Ectodermal cell (in vitro differentiated cells): ENCODE data around the gene CCR7.

Experiments
- H3K27ac ChIP-seq: 2 replicates; pipeline ENCODE4 v1.7.0; 2013; ENCODE audit warnings: mild to moderate bottlenecking, low read depth, low read length; ENCODE audit not compliant: insufficient read depth, poor library complexity, severe bottlenecking
- H3K27me3 ChIP-seq: 2 replicates; pipeline ENCODE4 v1.7.0; 2013; ENCODE audit warnings: mild to moderate bottlenecking, low read length; ENCODE audit not compliant: insufficient read depth, control insufficient read depth, poor library complexity, severe bottlenecking
- H3K36me3 ChIP-seq: one replicate; pipeline ENCODE4 v1.7.0; 2013; ENCODE audit warnings: low read length; ENCODE audit not compliant: control insufficient read depth, insufficient read depth
- H3K4me1 ChIP-seq: one replicate; pipeline ENCODE4 v1.7.0; 2013; ENCODE audit warnings: low read length; ENCODE audit not compliant: control insufficient read depth, insufficient read depth
- H3K4me3 ChIP-seq: 2 replicates; pipeline ENCODE4 v1.7.0; 2013; ENCODE audit warnings: low read depth, low read length, control low read depth; ENCODE audit not compliant: insufficient read depth
- H3K9me3 ChIP-seq: 2 replicates; pipeline ENCODE4 v1.7.0; 2013; ENCODE audit warnings: mild to moderate bottlenecking, low read length, moderate library complexity; ENCODE audit not compliant: control insufficient read depth
- WGBS, 2 experiments: methylation state at CpG; one replicate each; pipeline ENCODE4 v1.1.7; 2013; ENCODE audit warnings: missing lambda C conversion rate in 2 of 2; 5-methylcytosine and 5-hydroxymethylcytosine counted together

CCR7 gene

DNA sequence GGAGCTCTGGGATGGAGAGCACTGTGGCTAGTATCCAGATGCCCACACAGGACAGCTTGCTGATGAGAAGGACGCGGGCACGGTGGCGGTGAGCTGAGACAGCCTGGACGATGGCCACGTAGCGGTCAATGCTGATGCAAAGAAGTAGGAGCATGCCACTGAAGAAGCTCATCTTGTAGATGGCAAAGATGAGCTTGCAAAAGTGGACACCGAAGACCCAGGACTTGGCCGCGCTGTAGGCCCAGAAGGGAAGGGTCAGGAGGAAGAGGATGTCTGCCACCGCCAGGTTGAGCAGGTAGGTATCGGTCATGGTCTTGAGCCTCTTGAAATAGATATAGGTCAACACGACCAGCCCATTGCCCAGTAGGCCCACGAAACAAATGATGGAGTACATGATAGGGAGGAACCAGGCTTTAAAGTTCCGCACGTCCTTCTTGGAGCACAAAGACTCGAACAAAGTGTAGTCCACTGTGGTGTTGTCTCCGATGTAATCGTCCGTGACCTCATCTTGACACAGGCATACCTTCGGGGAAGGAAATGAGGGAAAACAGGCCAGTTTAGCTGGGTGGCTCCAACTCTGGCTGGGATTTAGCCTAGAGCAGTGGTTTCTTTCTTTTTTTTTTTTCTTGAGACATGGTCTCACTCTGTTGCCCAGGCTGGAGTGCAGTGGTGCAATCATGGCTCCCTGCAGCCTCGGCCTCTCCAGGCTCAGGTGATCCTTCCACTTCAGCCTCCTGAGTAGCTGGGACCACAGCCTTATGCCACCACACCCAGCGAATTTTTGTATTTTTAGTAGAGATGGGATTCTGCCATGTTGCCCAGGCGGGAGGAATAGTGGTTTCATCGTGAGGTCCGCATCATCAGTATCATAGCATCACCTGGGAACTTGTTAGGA is 9.7 kb downstream of the CCR7 start:
- no peak overlapping the region for H3K27ac ChIP-seq
- H3K4me1 ChIP-seq, result peaks cover 16% of the 10 kb centered on the region
- H3K4me3 ChIP-seq, result no peak overlapping the region
- H3K9me3 ChIP-seq, result no peaks in the 10 kb centered on the region
- no peaks in the 10 kb centered on the region for H3K27me3 ChIP-seq
- WGBS, 2 experiments, result 96% methylated on average over 26 of the region's 26 CpGs
- H3K36me3 ChIP-seq, result no peaks in the 10 kb centered on the region

DNA sequence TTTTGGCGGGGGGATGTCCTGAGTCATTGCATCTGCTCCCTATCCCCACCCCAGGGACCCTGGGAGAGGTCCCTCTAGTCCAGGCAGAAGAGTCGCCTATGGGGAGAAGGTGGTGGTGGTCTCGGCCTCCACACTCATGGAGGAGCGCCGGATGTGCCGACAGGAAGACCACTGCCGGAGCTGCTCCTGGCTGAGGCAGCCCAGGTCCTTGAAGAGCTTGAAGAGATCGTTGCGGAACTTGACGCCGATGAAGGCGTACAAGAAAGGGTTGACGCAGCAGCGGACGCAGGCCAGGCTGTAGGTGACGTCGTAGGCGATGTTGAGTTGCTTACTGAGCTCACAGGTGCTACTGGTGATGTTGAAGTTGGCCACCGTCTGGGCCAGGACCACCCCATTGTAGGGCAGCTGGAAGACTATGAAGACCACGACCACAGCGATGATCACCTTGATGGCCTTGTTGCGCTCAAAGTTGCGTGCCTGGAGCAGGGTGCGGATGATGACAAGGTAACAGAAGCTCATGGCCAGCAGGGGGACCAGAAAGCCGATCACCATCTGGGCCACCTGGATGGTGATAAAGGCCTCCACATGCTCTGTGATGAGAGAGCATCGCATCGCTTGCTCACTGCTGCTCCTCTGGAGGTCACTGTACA is 10.5 kb downstream of the CCR7 start:
- H3K27me3 ChIP-seq, result no peaks in the 10 kb centered on the region
- no peak overlapping the region for H3K27ac ChIP-seq
- H3K36me3 ChIP-seq, result no peaks in the 10 kb centered on the region
- peaks cover 12% of the 10 kb centered on the region for H3K4me1 ChIP-seq
- H3K4me3 ChIP-seq, result no peak overlapping the region
- H3K9me3 ChIP-seq, result no peaks in the 10 kb centered on the region
- 96 to 97% methylated on average over 27 of the region's 27 CpGs for WGBS, 2 experiments

DNA sequence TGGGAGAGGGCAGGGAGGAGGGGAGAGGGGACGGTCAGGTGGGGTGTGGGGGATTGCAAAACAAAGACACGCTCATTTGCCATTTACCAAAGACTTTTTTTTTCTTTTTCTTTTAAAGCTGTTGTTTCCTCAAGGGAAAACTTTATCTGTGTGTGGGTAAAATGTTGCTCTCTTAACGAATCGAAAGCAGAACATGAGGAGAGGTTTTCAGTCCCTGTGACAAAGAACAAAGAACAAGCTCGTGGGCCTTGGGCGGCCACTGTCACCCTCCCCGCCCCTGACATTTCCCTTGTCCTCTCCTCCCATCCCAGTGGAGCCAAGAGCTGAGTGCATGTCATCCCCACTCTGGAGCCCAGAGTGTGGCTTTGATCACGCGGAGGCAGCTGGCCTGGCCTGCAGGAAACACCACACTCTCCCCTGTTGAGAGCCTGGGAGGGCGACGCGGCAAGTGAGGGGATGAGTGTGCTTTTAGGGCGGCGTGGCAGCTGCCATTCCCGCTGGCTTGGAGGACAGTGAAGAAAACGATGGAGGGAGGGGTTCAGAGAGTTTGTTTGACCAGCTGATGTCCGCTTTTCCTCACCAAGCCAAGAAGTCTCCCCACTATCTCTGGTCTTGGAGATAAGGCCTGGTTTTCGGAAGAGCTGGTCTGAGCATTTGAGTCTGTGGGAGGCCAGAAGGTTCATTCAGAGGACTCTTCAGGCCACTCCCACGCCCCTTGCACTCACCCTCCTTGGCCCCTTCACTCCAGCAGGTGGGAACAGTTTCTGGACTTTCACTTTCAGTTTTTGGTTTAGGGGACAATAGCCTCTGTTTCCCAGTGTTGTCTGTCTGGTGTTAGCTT is 11.4 kb downstream of the CCR7 start:
- H3K36me3 ChIP-seq, result no peaks in the 10 kb centered on the region
- H3K27ac ChIP-seq, result no peak overlapping the region
- H3K9me3 ChIP-seq, result no peaks in the 10 kb centered on the region
- H3K4me1 ChIP-seq, result peaks cover 9% of the 10 kb centered on the region
- H3K27me3 ChIP-seq, result no peaks in the 10 kb centered on the region
- WGBS, 2 experiments, result 80 to 82% methylated on average over 19 of the region's 19 CpGs
- H3K4me3 ChIP-seq, result no peak overlapping the region

DNA sequence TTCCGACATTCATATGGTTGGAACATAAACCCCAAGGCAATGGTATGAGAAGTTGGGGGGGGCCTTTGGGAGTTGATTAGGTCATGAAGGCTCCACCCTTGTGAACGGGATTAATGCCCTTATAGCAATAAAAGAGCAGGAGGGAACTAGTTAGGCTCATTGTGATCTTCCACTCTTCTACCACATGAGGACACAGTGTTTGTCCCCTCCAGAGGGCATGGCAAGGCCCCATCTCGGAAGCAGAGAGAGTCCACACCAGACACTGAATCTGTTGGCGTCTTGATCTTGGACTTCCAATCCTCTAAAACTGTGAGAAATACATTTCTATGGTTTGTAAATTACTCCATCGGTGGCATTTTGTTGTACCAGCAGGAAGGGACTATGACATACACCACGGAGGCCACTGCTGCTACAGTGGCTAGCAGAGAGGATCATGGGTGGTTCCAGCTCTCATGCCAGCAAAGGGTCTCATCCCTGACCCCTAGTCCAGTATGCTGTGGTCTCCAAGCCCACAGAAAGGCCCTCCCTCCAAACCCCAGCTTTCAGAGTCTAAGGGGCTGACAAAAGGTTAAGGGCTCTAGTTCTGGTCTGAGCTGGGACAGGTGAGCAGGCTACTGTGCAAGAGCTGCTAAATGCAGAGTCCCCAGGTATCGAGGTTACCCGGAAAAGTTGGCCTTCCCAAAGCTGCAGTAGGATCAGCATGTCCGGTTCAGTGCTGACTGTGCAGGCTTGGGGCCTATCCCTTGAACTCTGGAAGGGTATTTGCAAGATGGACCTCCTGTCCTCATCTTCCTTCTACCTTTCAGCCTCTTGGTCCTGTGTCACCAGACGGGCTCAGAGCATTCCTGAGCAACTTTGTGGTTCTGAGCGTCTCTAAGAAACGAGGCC is 12.2 kb downstream of the CCR7 start:
- Histone ChIP-seq H3K36me3 (no peaks in the 10 kb centered on the region), H3K9me3 (no peaks in the 10 kb centered on the region), H3K27ac (no peak overlapping the region), H3K4me1 (peaks cover 9% of the 10 kb centered on the region), H3K27me3 (no peaks in the 10 kb centered on the region), H3K4me3 (no peak overlapping the region)
- WGBS, 2 experiments, result 84 to 87% methylated on average over 12 of the region's 12 CpGs

DNA sequence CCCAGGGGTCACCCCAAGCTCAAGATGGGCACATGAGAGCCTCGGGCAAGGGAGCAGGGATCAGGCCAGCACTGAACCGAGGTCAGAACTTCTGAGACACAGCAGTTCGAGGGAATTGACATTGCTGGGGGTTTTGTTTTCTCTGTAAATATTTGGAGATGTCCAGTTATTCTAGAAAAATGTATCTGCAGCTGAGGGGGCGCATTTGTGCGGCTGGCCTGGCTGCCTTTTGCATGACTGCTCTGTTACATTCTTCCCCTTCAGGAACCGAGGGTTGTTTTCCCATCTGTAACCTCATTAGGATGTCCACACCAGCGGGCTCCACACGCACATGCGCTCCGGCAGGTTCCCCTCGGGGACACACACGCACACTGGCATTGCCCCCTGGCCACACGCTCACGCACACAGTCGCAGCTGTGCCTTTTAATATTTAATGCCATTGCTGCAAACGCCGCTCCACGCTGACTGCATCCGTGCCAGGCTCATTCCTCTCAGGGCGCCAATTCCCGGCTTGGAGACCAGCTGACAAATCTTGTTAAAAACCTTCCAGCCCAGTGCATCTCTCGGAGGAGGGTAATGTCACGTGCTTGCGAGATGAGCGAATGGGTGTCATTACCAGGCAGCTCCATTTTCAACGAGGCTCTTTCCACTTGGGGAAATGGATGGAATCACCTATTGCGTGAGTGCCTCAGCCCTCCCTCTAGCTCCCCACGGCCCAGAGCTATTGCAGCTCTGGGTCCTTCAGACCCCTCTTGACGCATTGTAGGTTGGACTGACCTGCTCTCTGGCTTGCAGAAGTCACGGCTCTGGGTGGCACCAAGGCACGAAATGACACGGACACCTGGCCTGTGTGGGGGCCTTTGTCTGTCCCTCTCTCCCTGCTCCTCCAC is 13.1 kb downstream of the CCR7 start:
- Histone ChIP-seq H3K9me3 (no peaks in the 10 kb centered on the region), H3K36me3 (no peaks in the 10 kb centered on the region), H3K27me3 (no peaks in the 10 kb centered on the region), H3K4me3 (no peak overlapping the region), H3K4me1 (peaks cover 13% of the 10 kb centered on the region), H3K27ac (no peak overlapping the region)
- WGBS, 2 experiments, result 94 to 95% methylated on average over 32 of the region's 32 CpGs

DNA sequence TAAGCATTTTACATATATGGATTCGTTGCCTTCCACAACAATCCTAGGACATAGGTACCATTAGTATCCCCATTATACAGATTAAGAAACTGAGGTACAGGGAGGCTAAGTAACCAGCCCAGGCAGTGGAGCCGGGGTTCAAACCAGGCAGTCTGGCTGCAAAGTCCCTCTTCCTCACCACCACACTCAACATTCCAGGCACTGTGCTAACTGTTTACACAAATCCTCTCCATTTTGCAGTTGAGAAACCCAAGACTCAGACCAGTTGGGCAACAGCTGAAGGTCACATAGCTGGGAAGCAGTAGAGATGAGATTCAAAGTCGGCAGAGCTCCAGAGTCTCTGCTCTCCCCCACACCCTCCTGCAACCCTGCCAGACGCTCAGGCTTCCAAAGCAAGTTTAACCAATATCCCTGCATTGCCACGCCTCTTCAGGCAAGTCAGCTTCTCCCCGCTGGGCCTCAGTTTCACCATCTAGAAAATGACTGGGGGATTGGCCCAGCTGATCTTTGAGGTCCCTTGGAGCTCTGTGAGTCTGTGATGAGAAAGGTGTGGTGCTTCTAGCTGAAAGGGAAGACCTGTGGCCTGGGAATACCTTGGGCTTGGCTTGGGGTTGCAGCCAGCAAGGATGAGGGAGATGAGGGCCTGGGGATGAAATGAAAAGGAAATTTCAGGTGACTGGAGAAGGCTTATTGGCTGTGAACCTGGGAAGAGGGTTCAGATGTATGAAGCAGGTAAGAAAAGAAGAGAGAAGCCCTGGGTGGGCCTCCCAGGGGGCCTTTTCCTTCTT is 14.0 kb downstream of the CCR7 start:
- Histone ChIP-seq H3K27ac (no peak overlapping the region), H3K4me1 (peaks cover 11% of the 10 kb centered on the region), H3K36me3 (no peaks in the 10 kb centered on the region), H3K9me3 (no peaks in the 10 kb centered on the region), H3K27me3 (no peaks in the 10 kb centered on the region), H3K4me3 (no peak overlapping the region)
- WGBS, 2 experiments, result 88 to 93% methylated on average over 6 of the region's 6 CpGs

DNA sequence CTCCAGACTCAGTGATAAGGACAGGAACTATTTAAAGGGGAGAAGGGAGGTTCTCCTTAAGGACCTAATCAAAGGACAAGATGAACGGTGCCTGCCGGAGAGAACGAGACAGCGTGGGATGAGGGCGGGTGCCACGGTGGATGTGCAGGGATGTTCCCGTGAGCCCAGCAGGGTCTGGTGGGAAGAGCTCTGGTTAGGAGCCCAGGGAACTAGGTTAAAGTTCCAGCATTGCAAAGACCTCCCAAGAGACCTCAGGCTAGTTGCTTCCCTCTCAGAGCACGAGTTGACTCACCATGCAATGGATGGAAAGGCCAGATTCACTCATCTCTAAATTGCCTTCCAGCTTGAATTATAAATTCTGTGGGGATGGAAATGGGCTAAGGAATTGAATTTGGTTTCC is 14.7 kb downstream of the CCR7 start:
- no peaks in the 10 kb centered on the region for H3K27me3 ChIP-seq
- no peaks in the 10 kb centered on the region for H3K36me3 ChIP-seq
- H3K4me3 ChIP-seq, result no peak overlapping the region
- H3K4me1 ChIP-seq, result peaks cover 11% of the 10 kb centered on the region
- H3K27ac ChIP-seq, result no peak overlapping the region
- WGBS, 2 experiments, result 93 to 96% methylated on average over 8 of the region's 8 CpGs
- H3K9me3 ChIP-seq, result no peaks in the 10 kb centered on the region

DNA sequence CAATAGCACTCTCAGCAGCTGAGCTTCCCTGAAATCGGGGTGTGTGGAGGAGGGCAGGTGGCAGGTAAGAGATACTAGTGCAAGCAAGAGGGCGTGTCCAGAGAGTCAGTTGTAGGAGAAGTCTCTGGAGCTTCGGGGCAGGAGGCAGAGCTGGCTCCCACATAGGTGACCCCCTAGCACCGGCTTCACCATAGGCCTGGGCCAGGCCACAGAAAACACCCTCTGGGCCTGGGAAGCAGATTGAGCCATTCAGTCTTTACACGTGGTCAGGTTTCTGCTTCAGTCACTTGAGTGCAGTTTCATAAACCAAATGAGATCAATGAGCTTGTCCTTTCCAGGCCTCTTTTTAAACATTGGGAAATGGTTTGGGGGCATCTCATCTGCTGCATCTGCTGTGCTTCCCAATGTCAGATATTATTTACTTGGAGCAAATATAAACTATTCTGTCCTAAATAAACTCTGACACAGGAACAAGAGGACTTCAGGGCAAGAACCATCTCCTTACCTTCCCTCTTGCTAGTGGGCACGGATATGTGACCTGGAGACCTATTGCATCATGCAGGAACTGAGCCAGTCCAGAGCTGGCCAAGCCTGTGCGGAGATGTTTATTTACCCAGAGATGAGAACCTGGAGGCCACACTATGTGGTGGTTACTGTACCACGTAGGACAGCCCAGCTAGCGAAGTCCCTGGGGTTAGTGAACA is 16.1 kb downstream of the CCR7 start:
- Histone ChIP-seq H3K27ac (no peak overlapping the region), H3K9me3 (no peaks in the 10 kb centered on the region), H3K36me3 (no peaks in the 10 kb centered on the region), H3K4me3 (no peak overlapping the region), H3K27me3 (no peaks in the 10 kb centered on the region), H3K4me1 (peaks cover 11% of the 10 kb centered on the region)
- WGBS, 2 experiments, result 88 to 93% methylated on average over 9 of the region's 9 CpGs
